ENCODE results near the gene ELFN2. TPM values are rescaled to one million over a fixed set of nuclear protein-coding genes. Genes with fewer than 3 reads are reported as not detected.
A peak's percentile ranks its signal among the peaks of the same experiment; 100 is the strongest.

ELFN2 gene
- total RNA-seq, 3 donors from 2014 or later: 0.35 to 0.54 TPM; not detected in 1

GRCh38 chr22:37467391-37467955 is 40.2 kb upstream of the ELFN2 start:
- TF ChIP-seq CTCF (IDR thresholded peaks at IDR 0.05): no peak
- ATAC-seq: no peak
- no peaks in the 10 kb centered on the region for H3K9me3 ChIP-seq
- DNase-seq: peak in 1 of 3 donors; percentile 36
- intact Hi-C loops (cut with DNase I, micrococcal nuclease): no loop called here
- H3K4me1 ChIP-seq (ENCODE audit: low read depth): no peaks in the 10 kb centered on the region
- no peaks in the 10 kb centered on the region for H3K36me3 ChIP-seq (ENCODE audit: low read depth)
- no peak overlapping the region for H3K4me3 ChIP-seq

GRCh38 chr22:37464181-37464580 is 36.9 kb upstream of the ELFN2 start:
- Histone ChIP-seq H3K4me1 (ENCODE audit: low read depth) (no peaks in the 10 kb centered on the region), H3K9me3 (no peaks in the 10 kb centered on the region), H3K36me3 (ENCODE audit: low read depth) (no peaks in the 10 kb centered on the region), H3K4me3 (no peak overlapping the region)
- ATAC-seq: peak; percentile 14
- peak in 1 of 3 donors; percentile 15 for DNase-seq
- intact Hi-C loops (cut with DNase I, micrococcal nuclease): no loop called here
- no peak for TF ChIP-seq CTCF (IDR thresholded peaks at IDR 0.05)

- no peak overlapping the region for H3K4me3 ChIP-seq
- no peaks in the 10 kb centered on the region for H3K4me1 ChIP-seq (ENCODE audit: low read depth)
- H3K9me3 ChIP-seq: no peaks in the 10 kb centered on the region
- TF ChIP-seq CTCF (IDR thresholded peaks at IDR 0.05): no peak
- H3K36me3 ChIP-seq (ENCODE audit: low read depth): no peaks in the 10 kb centered on the region
- peak in 1 of 3 donors; percentile 46 for DNase-seq
- intact Hi-C loops (cut with DNase I, micrococcal nuclease): no loop called here
- ATAC-seq: peak; percentile 40
Measured at GRCh38 chr22:37462983-37463382, 35.7 kb upstream of the ELFN2 start.

GRCh38 chr22:37462436-37462835 is 35.2 kb upstream of the ELFN2 start:
- TF ChIP-seq CTCF (IDR thresholded peaks at IDR 0.05): no peak
- no peaks in the 10 kb centered on the region for H3K4me1 ChIP-seq (ENCODE audit: low read depth)
- no peaks in the 10 kb centered on the region for H3K9me3 ChIP-seq
- H3K36me3 ChIP-seq (ENCODE audit: low read depth): no peaks in the 10 kb centered on the region
- H3K4me3 ChIP-seq: no peak overlapping the region
- ATAC-seq (no peak), DNase-seq (peak in 1 of 3 donors; percentile 2)
- intact Hi-C loops (cut with DNase I, micrococcal nuclease): no loop called here

GRCh38 chr22:37461961-37462360 is 34.7 kb upstream of the ELFN2 start:
- ATAC-seq: no peak
- no peak overlapping the region for H3K4me3 ChIP-seq
- H3K9me3 ChIP-seq: no peaks in the 10 kb centered on the region
- DNase-seq: peak in 1 of 3 donors; percentile 5
- TF ChIP-seq CTCF (IDR thresholded peaks at IDR 0.05): no peak
- intact Hi-C loops (cut with DNase I, micrococcal nuclease): no loop called here
- H3K4me1 ChIP-seq (ENCODE audit: low read depth): no peaks in the 10 kb centered on the region
- no peaks in the 10 kb centered on the region for H3K36me3 ChIP-seq (ENCODE audit: low read depth)

- ATAC-seq (no peak), DNase-seq (no peak)
- no peak overlapping the region for H3K4me3 ChIP-seq
- H3K4me1 ChIP-seq (ENCODE audit: low read depth): no peaks in the 10 kb centered on the region
- H3K9me3 ChIP-seq: no peaks in the 10 kb centered on the region
- no peaks in the 10 kb centered on the region for H3K36me3 ChIP-seq (ENCODE audit: low read depth)
- intact Hi-C loops (cut with DNase I, micrococcal nuclease): no loop called here
- TF ChIP-seq CTCF (IDR thresholded peaks at IDR 0.05): no peak
Measured at GRCh38 chr22:37460684-37461083, 33.4 kb upstream of the ELFN2 start.

Data from mucosa of descending colon (tissue), 3 donors.